Transverse colon (tissue), 4 donors: ENCODE measurements around the gene CDH12. TPM values are rescaled to one million over a fixed set of nuclear protein-coding genes. Genes with fewer than 3 reads are reported as not detected.

Experiments
- DNase-seq: peaks from one replicate; pipeline ENCODE4 v3.0.0-alpha.2; 2019
- H3K27ac ChIP-seq, 4 donors: fragments of 200-600 bp; sonication (generic); 2 replicates each; pipeline ENCODE4 v1.5.1; 2016 to 2018; ENCODE audit warnings: inconsistent platforms in 4 of 4
- H3K27me3 ChIP-seq: fragments of 200-600 bp; sonication (generic); 2 replicates; pipeline ENCODE4 v1.5.1; 2017; ENCODE audit warnings: inconsistent platforms
- H3K36me3 ChIP-seq, 4 donors: fragments of 200-600 bp; sonication (generic); 2 replicates each; pipeline ENCODE4 v1.5.1; 2017 to 2019; ENCODE audit warnings: inconsistent platforms in 4 of 4
- H3K4me1 ChIP-seq, 4 donors: fragments of 200-600 bp; sonication (generic); 2 replicates each; pipeline ENCODE4 v1.5.1; 2017 to 2020; ENCODE audit warnings: inconsistent platforms in 4 of 4
- H3K4me3 ChIP-seq, 4 donors: fragments of 200-600 bp; sonication (generic); 1 replicate in 1 of 4; 2 replicates in 3 of 4; pipeline versions ENCODE4 v1.5.1 to v1.6.1; 2017 to 2019; ENCODE audit warnings: inconsistent platforms in 4 of 4
- H3K9me3 ChIP-seq, 2 donors: fragments of 200-600 bp; sonication (generic); 2 replicates each; pipeline ENCODE4 v1.5.1; 2017 to 2019; ENCODE audit warnings: inconsistent platforms in 2 of 2
- CTCF ChIP-seq, 5 experiments: fragments of 200-600 bp in 3 of 5; fragments of 450-650 bp in 2 of 5; sonication (generic) in 3 of 5; IDR thresholded peaks; 1 replicate in 2 of 5; 2 replicates in 3 of 5; pipeline ENCODE4 v1.5.1; 2016 to 2017; ENCODE audit warnings: antibody characterized with exemption in 5 of 5, inconsistent platforms in 3 of 5, mild to moderate bottlenecking in 2 of 5, moderate library complexity in 1 of 5
- EP300 ChIP-seq: sonication (generic); formaldehyde crosslinking; IDR thresholded peaks from one replicate; pipeline ENCODE4 v1.6.1; 2017; ENCODE audit warnings: antibody characterized with exemption, low read depth
- POLR2A ChIP-seq: fragments of 450-650 bp; IDR thresholded peaks from one replicate; pipeline ENCODE4 v1.6.1; 2016; ENCODE audit warnings: antibody characterized with exemption, mild to moderate bottlenecking, moderate library complexity
- POLR2AphosphoS5 ChIP-seq, 3 donors: sonication (generic); formaldehyde crosslinking; IDR thresholded peaks; one replicate each; pipeline ENCODE4 v1.6.1; 2016; ENCODE audit warnings: antibody characterized with exemption in 3 of 3
- WGBS, 2 donors: methylation state at CpG; one replicate each; pipeline ENCODE4 v1.1.5; 2018; ENCODE audit warnings: low coverage in 1 of 2; 5-methylcytosine and 5-hydroxymethylcytosine counted together
- in situ Hi-C, 4 donors: fragments of 200-750 bp; cut with MboI; loops; one replicate each; pipeline versions ENCODE4 v1.15.0 to v1.15.1; 2017; ENCODE audit warnings: low sequenced_read_pairs in 3 of 4, low pct_ligation_motif_present in 1 of 4, low pct_unique_long_range_greater_than_20kb in 1 of 4
- intact Hi-C: fragments of 100-400 bp; cut with DNase I; formaldehyde crosslinking; loops from one replicate; pipeline ENCODE4 v1.15.1; 2023; ENCODE audit warnings: low total_unique reads
- total RNA-seq, 4 donors: library from RNA; depleted of rRNA; stranded (reverse); fragments of >200 nt; gene quantifications; one replicate each; pipeline ENCODE4 v1.1.0, GENCODE V29; 2016

The CDH12 gene
- total RNA-seq, 4 donors from 2014 or later: 0.14 TPM; not detected in 3

DNA sequence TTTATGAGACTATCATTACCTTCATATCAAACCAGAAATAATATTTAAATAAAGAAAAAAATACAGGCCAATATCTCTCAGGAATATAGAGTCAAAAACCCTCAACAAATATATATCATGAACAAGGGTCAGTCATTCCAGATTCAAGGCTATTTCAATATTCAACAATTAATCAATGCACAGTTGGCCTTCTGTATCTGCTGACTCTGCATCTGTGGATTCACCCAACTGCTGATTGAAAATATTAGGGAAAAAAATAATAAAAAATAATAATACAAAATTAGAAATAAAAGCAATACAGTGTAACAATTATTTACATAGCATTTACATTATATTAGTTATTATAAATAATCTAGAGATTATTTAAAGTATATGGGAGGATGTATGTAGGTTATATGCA, 1114.0 kb downstream of the CDH12 start:
- Histone ChIP-seq H3K27me3 (no peaks in the 10 kb centered on the region), H3K4me1 (no peaks in the 10 kb centered on the region), H3K27ac (no peak overlapping the region), H3K4me3 (no peak overlapping the region), H3K9me3 (no peaks in the 10 kb centered on the region), H3K36me3 (no peaks in the 10 kb centered on the region)
- intact Hi-C loops (no loop called here), in situ Hi-C loops (no loop called here)
- TF ChIP-seq EP300 (no peak), POLR2AphosphoS5 (IDR thresholded peaks at IDR 0.05) (no peak), POLR2A (no peak), CTCF (IDR thresholded peaks at IDR 0.05) (no peak)
- no peak for DNase-seq

DNA sequence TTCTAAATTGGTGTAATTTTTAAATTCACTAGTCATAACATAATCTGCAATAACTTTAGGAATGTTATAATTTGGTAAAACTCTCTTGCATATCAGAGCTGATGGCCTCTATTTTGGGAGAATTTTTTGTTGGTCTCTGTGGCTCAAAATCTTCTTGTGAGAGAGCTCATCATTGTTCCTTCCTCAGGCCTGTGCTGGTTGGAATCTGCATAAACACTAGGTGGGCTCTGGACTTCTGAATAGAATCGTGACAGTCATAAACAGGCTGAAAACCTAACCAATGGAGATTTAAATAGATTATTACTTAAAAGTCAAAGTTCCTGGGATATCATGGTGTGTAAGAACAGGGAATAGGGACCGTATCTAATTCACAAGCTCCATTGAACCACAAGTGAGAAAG, 1129.6 kb downstream of the CDH12 start:
- intact Hi-C loops (no loop called here), in situ Hi-C loops (no loop called here)
- H3K4me3 ChIP-seq: no peak overlapping the region
- no peaks in the 10 kb centered on the region for H3K9me3 ChIP-seq
- no peaks in the 10 kb centered on the region for H3K36me3 ChIP-seq
- no peaks in the 10 kb centered on the region for H3K27me3 ChIP-seq
- H3K4me1 ChIP-seq: no peaks in the 10 kb centered on the region
- DNase-seq: no peak
- TF ChIP-seq POLR2A (no peak), CTCF (IDR thresholded peaks at IDR 0.05) (no peak), EP300 (no peak), POLR2AphosphoS5 (IDR thresholded peaks at IDR 0.05) (no peak)
- no peak overlapping the region for H3K27ac ChIP-seq
- WGBS, 2 donors: 54 to 58% methylated on average over 2 of the region's 2 CpGs

DNA sequence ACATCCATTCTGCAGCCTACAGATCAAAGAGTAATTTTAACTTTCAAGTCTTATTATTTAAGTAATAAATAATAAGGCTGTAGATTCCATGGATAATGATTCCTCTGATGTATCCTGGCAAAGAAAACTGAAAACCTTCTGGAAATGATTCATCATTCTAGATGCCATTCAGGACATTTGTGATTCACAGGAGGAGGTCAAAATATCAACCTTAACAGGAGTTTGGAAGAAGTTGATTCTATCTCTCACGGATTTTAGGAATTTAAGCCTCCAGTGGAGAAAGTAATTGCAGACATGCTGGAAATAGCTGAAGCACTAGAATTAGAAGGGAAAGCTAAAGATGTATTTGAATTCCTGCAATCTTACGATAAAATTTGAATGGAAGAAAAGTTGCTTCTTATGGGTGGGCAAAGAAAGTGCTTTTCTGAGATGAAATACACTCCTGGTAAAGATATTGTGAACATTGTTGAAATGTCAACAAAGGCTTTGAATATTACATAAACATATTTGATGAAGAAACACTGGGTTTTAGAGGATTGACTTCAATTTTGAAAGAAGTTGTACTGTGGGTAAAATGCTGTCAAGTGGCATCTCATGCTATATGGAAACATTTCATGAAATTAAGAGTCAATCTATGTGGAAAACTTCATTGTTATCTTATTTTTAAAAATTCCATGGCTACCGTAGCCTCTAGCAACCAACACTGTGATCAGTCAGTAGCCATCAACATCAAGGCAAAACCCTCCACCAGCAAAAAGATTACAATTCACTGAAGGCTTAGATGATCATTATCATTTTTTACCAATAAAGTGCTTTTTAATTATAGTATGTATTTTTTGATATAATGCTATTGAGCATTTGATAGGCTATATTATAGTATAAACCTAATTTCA, 1141.0 kb downstream of the CDH12 start:
- 70 to 77% methylated on average over 3 of the region's 3 CpGs for WGBS, 2 donors
- no peaks in the 10 kb centered on the region for H3K27me3 ChIP-seq
- H3K27ac ChIP-seq: no peak overlapping the region
- in situ Hi-C loops: no loop called here
- H3K9me3 ChIP-seq: no peaks in the 10 kb centered on the region
- no peak overlapping the region for H3K4me3 ChIP-seq
- TF ChIP-seq CTCF (IDR thresholded peaks at IDR 0.05) (no peak), EP300 (no peak), POLR2AphosphoS5 (IDR thresholded peaks at IDR 0.05) (no peak), POLR2A (no peak)
- no peak for DNase-seq
- no peaks in the 10 kb centered on the region for H3K4me1 ChIP-seq
- no peaks in the 10 kb centered on the region for H3K36me3 ChIP-seq
- intact Hi-C loops: no loop called here

DNA sequence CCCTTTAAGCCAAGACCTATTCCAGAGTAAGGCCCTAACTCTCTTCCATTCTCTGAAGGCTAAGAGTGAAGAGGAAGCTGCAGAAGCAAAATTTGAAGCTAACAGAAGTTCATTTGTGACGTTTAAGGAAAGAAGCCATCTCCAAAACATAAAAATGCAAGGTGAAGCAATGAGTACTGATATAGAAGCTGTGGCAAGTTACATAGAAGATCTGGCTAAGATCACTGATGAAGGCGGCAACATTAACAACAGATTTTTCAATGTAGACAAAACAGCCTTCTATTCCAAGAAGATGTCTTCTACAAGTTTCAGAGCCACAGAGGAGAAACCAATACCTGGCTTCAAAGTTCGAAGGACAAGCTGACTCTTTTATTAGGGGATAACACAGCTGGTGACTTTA, 1143.4 kb downstream of the CDH12 start:
- H3K27me3 ChIP-seq: no peaks in the 10 kb centered on the region
- H3K27ac ChIP-seq: no peak overlapping the region
- H3K4me1 ChIP-seq: no peaks in the 10 kb centered on the region
- 78 to 86% methylated on average over 2 to 3 of the region's 3 CpGs for WGBS, 2 donors
- H3K9me3 ChIP-seq: no peaks in the 10 kb centered on the region
- H3K4me3 ChIP-seq: no peak overlapping the region
- no peak for DNase-seq
- no peaks in the 10 kb centered on the region for H3K36me3 ChIP-seq
- TF ChIP-seq POLR2A: no peak
- no peak for TF ChIP-seq CTCF (IDR thresholded peaks at IDR 0.05)
- no peak for TF ChIP-seq EP300
- TF ChIP-seq POLR2AphosphoS5 (IDR thresholded peaks at IDR 0.05): no peak
- intact Hi-C loops: no loop called here
- in situ Hi-C loops: no loop called here
